H9 (cell line): ENCODE results near the gene FAM193A. TPM values are rescaled to one million over a fixed set of nuclear protein-coding genes. Genes with fewer than 3 reads are reported as not detected.
"Not testable (repeated sequence)": the region's sequence is repeated elsewhere in the genome, so short reads cannot be mapped to it uniquely, and the experiment has no call there.

ENCODE experiments used
- DNase-seq: peaks from one replicate; pipeline ENCODE4 v3.0.0-alpha.2; 2017
- H2AFZ ChIP-seq: one replicate; pipeline ENCODE4 v1.6.1; 2013; ENCODE audit warnings: mild to moderate bottlenecking, low read length, control low read depth, moderate library complexity
- H2AK5ac ChIP-seq: 2 replicates; pipeline ENCODE4 v1.6.1; 2013; ENCODE audit warnings: low read length, control low read depth, mixed read lengths; ENCODE audit not compliant: insufficient read length
- H2BK120ac ChIP-seq: one replicate; pipeline ENCODE4 v1.6.1; 2013; ENCODE audit warnings: low read depth, mild to moderate bottlenecking, low read length, control low read depth, inconsistent platforms; ENCODE audit not compliant: poor library complexity, severe bottlenecking
- H2BK12ac ChIP-seq: 2 replicates; pipeline ENCODE4 v1.6.1; 2013; ENCODE audit warnings: low read length, control low read depth, mixed read lengths, low read depth; ENCODE audit not compliant: insufficient read length
- H2BK15ac ChIP-seq: 2 replicates; pipeline ENCODE4 v1.6.1; 2013; ENCODE audit warnings: low read depth, low read length, control low read depth
- H2BK20ac ChIP-seq: one replicate; pipeline ENCODE4 v1.6.1; 2013; ENCODE audit warnings: low read depth, mild to moderate bottlenecking, low read length, control low read depth, inconsistent platforms; ENCODE audit not compliant: poor library complexity, severe bottlenecking
- H2BK5ac ChIP-seq: 2 replicates; pipeline ENCODE4 v1.6.1; 2013; ENCODE audit warnings: low read length, control low read depth, mixed read lengths; ENCODE audit not compliant: insufficient read length
- H3K14ac ChIP-seq: 2 replicates; pipeline ENCODE4 v1.6.1; 2013; ENCODE audit warnings: low read length, control low read depth; ENCODE audit not compliant: insufficient read depth
- H3K18ac ChIP-seq: 2 replicates; pipeline ENCODE4 v1.6.1; 2013; ENCODE audit warnings: low read depth, mild to moderate bottlenecking, mixed read lengths, low read length, control low read depth; ENCODE audit not compliant: insufficient read length
- H3K23ac ChIP-seq: 2 replicates; pipeline ENCODE4 v1.6.1; 2013; ENCODE audit warnings: low read length, control low read depth, mixed read lengths, low read depth; ENCODE audit not compliant: insufficient read length
- H3K23me2 ChIP-seq: 2 replicates; pipeline ENCODE4 v1.6.1; 2013; ENCODE audit warnings: low read depth, mild to moderate bottlenecking, mixed read lengths, low read length, control low read depth; ENCODE audit not compliant: insufficient read length, poor library complexity, severe bottlenecking
- H3K27ac ChIP-seq: 2 replicates; pipeline ENCODE4 v1.5.1; 2013; ENCODE audit warnings: low read length, control low read depth, mixed read lengths, low read depth; ENCODE audit not compliant: insufficient read length
- H3K27me3 ChIP-seq: 2 replicates; pipeline ENCODE4 v1.6.1; 2013; ENCODE audit warnings: low read length, control low read depth, inconsistent platforms; ENCODE audit not compliant: insufficient read depth
- H3K4ac ChIP-seq: 2 replicates; pipeline ENCODE4 v1.6.1; 2013; ENCODE audit warnings: low read depth, mild to moderate bottlenecking, control low read depth, inconsistent platforms, low read length, moderate library complexity
- H3K4me1 ChIP-seq: 2 replicates; pipeline ENCODE4 v1.6.1; 2013; ENCODE audit warnings: low read length, control low read depth, inconsistent platforms; ENCODE audit not compliant: insufficient read depth
- H3K4me2 ChIP-seq: 2 replicates; pipeline ENCODE4 v1.6.1; 2013; ENCODE audit warnings: low read length, control low read depth, mixed read lengths; ENCODE audit not compliant: insufficient read length, insufficient read depth
- H3K56ac ChIP-seq: 2 replicates; pipeline ENCODE4 v1.6.1; 2013; ENCODE audit warnings: low read depth, mild to moderate bottlenecking, mixed read lengths, low read length, control low read depth; ENCODE audit not compliant: insufficient read length
- H3K79me1 ChIP-seq: 2 replicates; pipeline ENCODE4 v1.6.1; 2013; ENCODE audit warnings: low read depth, mild to moderate bottlenecking, moderate library complexity, low read length, control low read depth, inconsistent platforms; ENCODE audit not compliant: insufficient read depth, poor library complexity, severe bottlenecking
- H3K79me2 ChIP-seq: 2 replicates; pipeline ENCODE4 v1.6.1; 2013; ENCODE audit warnings: low read length, control low read depth, inconsistent platforms; ENCODE audit not compliant: insufficient read depth
- H3K9ac ChIP-seq: 2 replicates; pipeline ENCODE4 v1.6.1; 2013; ENCODE audit warnings: low read length, control low read depth, mixed read lengths; ENCODE audit not compliant: insufficient read length; ENCODE audit errors: extremely low read depth
- H3K9me3 ChIP-seq: one replicate; pipeline ENCODE4 v1.6.1; 2013; ENCODE audit warnings: low read depth, low read length, inconsistent platforms; ENCODE audit not compliant: control insufficient read depth
- H3T11ph ChIP-seq: one replicate; pipeline ENCODE4 v1.6.1; 2013; ENCODE audit warnings: mild to moderate bottlenecking, low read length, control low read depth, inconsistent platforms
- H4K20me1 ChIP-seq: one replicate; pipeline ENCODE4 v1.6.1; 2013; ENCODE audit not compliant: control insufficient read depth, insufficient read length, insufficient read depth
- H4K5ac ChIP-seq: 2 replicates; pipeline ENCODE4 v1.6.1; 2013; ENCODE audit warnings: low read depth, mild to moderate bottlenecking, mixed read lengths, low read length, control low read depth; ENCODE audit not compliant: insufficient read length
- H4K8ac ChIP-seq: replicated peaks from 2 replicates; pipeline ENCODE4 v1.6.1; 2013; ENCODE audit warnings: low read length, control low read depth, mixed read lengths, low read depth; ENCODE audit not compliant: insufficient read length
- H4K91ac ChIP-seq: 2 replicates; pipeline ENCODE4 v1.6.1; 2013; ENCODE audit warnings: low read depth, mild to moderate bottlenecking, moderate library complexity, mixed read lengths, low read length, control low read depth; ENCODE audit not compliant: insufficient read length
- H3K27ac Mint-ChIP-seq, 3 experiments: 2 replicates in 2 of 3; 3 replicates in 1 of 3; pipeline ENCODE4 v1.8.0; 2020 to 2021; ENCODE audit warnings: mixed read lengths in 3 of 3, mild to moderate bottlenecking in 1 of 3, moderate library complexity in 1 of 3
- H3K27me3 Mint-ChIP-seq: 2 replicates; pipeline ENCODE4 v1.8.0; 2021; ENCODE audit warnings: low read depth, mild to moderate bottlenecking, moderate library complexity, mixed read lengths
- H3K36me3 Mint-ChIP-seq, 3 experiments: 2 replicates in 2 of 3; 3 replicates in 1 of 3; pipeline ENCODE4 v1.8.0; 2020 to 2021; ENCODE audit warnings: low read depth in 3 of 3, mixed read lengths in 3 of 3; ENCODE audit not compliant: insufficient read depth in 1 of 3
- H3K4me1 Mint-ChIP-seq, 2 experiments: 2 replicates each; pipeline ENCODE4 v1.8.0; 2020; ENCODE audit warnings: mixed read lengths in 2 of 2
- H3K4me3 Mint-ChIP-seq, 2 experiments: 2 replicates in 1 of 2; 3 replicates in 1 of 2; pipeline ENCODE4 v1.8.0; 2020 to 2021; ENCODE audit warnings: mild to moderate bottlenecking in 2 of 2, mixed read lengths in 2 of 2, moderate library complexity in 1 of 2
- H3K9me3 Mint-ChIP-seq, 2 experiments: 2 replicates in 1 of 2; 3 replicates in 1 of 2; pipeline ENCODE4 v1.8.0; 2020; ENCODE audit warnings: mild to moderate bottlenecking in 2 of 2, mixed read lengths in 2 of 2, moderate library complexity in 1 of 2
- WGBS: extraction: QIAGEN DNeasy Blood & Tissue Kit; methylation state at CpG from one replicate; pipeline ENCODE4 v1.1.7; 2013; ENCODE audit warnings: missing lambda C conversion rate, low lambda C conversion rate, mixed read lengths; ENCODE audit not compliant: insufficient read length; ENCODE audit errors: extremely low coverage; 5-methylcytosine and 5-hydroxymethylcytosine counted together
- total RNA-seq: library from RNA; stranded (reverse); gene quantifications from 2 replicates; pipeline ENCODE4 v1.2.1, GENCODE V29; 2021
- TF ChIP-seq, protein P1 (sequence below): fragments of 200-600 bp; sonication (generic); conservative IDR thresholded peaks from 3 replicates; pipeline ENCODE4 v1.8.0; 2021; ENCODE audit warnings: antibody characterized with exemption, mild to moderate bottlenecking

Gene FAM193A
- total RNA-seq, 1 experiment from 2014 or later = 36.9 TPM

DNA sequence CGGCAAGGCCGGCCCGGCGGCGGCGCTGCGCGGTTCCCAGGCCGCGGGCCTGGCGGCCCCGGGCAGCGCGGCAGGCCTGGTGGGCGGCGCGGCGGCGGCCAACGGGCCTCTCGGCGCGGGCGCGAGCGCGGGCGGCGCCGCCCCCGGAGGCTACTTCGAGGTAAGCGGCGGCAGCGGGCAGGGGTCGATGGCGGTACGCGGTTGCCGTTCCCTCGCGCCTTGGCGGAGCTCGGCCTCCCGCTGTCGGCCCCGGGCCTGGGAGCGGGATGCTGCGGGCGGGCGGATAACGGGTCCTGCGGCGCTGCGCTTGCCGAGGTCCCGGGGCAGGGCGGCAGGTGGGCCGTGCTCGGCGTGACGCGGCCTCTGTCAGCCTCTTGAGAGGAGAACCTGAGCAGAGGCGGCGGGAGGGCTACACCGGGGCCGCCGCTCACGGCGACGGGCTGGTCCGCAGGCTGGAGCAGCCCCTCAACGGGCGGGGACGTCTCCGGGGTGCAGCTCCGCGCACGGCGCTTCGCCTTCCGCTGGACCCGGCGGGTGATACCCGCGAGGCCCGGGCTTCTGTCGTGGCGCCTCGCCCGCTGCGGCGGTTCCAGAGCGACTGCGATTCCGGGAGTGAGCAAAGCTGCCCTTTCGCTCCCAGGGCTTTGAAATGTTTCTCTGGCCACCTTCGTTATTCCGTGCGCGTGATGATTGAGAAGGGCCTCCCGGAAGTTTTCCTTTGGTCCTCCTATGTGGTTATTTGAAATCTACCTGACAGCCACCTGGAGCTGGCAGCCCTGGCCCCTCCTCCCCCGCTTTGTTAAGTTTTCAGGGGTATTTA, 774 bp downstream of the FAM193A start:
- Mint-ChIP-seq H3K27ac (peak overlapping the region; percentile 78 to 88 (median 85); a peak in 3 of 7 replicates), H3K4me3 (peak overlapping the region; percentile 86 to 92), H3K4me1 (peaks cover 9 to 10% of the 10 kb centered on the region in 2 experiments), H3K27me3 (no peaks in the 10 kb centered on the region), H3K36me3 (peaks cover 5 to 9% (median 6%) of the 10 kb centered on the region in 3 experiments), H3K9me3 (no peaks in the 10 kb centered on the region)
- no peaks in the 10 kb centered on the region for H3K9me3 ChIP-seq
- no CpG with 5 or more reads among the region's 103 CpGs for WGBS
- DNase-seq = peak; percentile 53
- no peak overlapping the region for H3K23ac ChIP-seq
- no peak overlapping the region for H3T11ph ChIP-seq
- peaks cover 3% of the 10 kb centered on the region; the same call in 1 of the 2 replicates for H3K4me1 ChIP-seq
- TF ChIP-seq, protein P1, sequence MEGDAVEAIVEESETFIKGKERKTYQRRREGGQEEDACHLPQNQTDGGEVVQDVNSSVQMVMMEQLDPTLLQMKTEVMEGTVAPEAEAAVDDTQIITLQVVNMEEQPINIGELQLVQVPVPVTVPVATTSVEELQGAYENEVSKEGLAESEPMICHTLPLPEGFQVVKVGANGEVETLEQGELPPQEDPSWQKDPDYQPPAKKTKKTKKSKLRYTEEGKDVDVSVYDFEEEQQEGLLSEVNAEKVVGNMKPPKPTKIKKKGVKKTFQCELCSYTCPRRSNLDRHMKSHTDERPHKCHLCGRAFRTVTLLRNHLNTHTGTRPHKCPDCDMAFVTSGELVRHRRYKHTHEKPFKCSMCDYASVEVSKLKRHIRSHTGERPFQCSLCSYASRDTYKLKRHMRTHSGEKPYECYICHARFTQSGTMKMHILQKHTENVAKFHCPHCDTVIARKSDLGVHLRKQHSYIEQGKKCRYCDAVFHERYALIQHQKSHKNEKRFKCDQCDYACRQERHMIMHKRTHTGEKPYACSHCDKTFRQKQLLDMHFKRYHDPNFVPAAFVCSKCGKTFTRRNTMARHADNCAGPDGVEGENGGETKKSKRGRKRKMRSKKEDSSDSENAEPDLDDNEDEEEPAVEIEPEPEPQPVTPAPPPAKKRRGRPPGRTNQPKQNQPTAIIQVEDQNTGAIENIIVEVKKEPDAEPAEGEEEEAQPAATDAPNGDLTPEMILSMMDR = no peak
- no peak overlapping the region for H2BK120ac ChIP-seq
- H2BK20ac ChIP-seq = no peak overlapping the region
- H3K56ac ChIP-seq = no peak overlapping the region
- H3K79me1 ChIP-seq = no peaks in the 10 kb centered on the region
- peaks cover 20% of the 10 kb centered on the region; the same call in 1 of the 2 replicates for H3K79me2 ChIP-seq
- H2BK15ac ChIP-seq = no peak overlapping the region
- H4K8ac ChIP-seq = no peak overlapping the region
- 0 out of 2 replicates have a peak overlapping the region, but pooled peaks have one; percentile 32 for H3K14ac ChIP-seq
- no peak overlapping the region for H2BK12ac ChIP-seq
- no peak overlapping the region for H4K91ac ChIP-seq
- H3K27me3 ChIP-seq = no peaks in the 10 kb centered on the region
- peaks cover 4% of the 10 kb centered on the region for H3K23me2 ChIP-seq
- no peak overlapping the region for H2AFZ ChIP-seq
- H3K4me2 ChIP-seq = peak overlapping the region; percentile 53
- no peak overlapping the region for H2AK5ac ChIP-seq
- peak overlapping the region; percentile 18 for H3K9ac ChIP-seq
- no peak overlapping the region for H3K4ac ChIP-seq
- no peak overlapping the region for H3K27ac ChIP-seq
- no peaks in the 10 kb centered on the region for H4K20me1 ChIP-seq
- H2BK5ac ChIP-seq = no peak overlapping the region
- no peak overlapping the region for H3K18ac ChIP-seq
- H4K5ac ChIP-seq = no peak overlapping the region

DNA sequence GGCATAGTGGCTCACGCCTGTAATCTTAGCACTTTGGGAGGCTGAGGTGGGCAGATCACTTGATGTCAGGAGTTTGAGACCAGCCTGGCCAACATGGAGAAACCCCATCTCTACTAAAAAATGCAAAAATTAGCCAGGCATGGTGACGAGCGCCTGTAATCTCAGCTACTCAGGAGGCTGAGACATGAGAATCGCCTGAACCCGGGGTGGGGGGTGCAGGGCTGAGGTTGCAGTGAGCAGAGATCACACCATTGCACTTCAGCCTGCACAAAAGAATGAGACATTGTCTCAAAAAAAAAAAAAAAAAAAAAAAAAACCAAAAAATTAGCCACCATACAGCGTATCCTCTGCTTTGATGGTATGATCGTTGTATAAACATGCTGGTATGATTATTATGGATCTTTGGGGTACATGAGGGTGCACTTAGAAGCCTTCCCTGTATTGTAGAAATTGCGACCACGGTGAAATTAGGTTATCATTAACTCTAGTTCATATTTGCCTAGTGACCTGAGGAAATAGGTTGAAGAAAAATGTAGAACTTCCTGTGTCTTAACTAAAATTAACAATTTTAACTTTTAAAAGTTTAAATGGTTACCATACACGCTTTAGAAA, 7.2 kb downstream of the FAM193A start:
- H3K4me1 Mint-ChIP-seq, H3K4ac ChIP-seq, H3K79me1 ChIP-seq, H4K91ac ChIP-seq, H3K27ac Mint-ChIP-seq, H4K8ac ChIP-seq, H2BK12ac ChIP-seq, H3K4me1 ChIP-seq, H2AK5ac ChIP-seq, H3K27me3 Mint-ChIP-seq, H2BK5ac ChIP-seq, H3K9ac ChIP-seq, H3K23ac ChIP-seq, H3K4me3 Mint-ChIP-seq, H4K5ac ChIP-seq, DNase-seq, H3K9me3 ChIP-seq, H2AFZ ChIP-seq, H3K4me2 ChIP-seq, H2BK15ac ChIP-seq, H3K14ac ChIP-seq, H2BK20ac ChIP-seq, H3K27me3 ChIP-seq, H3T11ph ChIP-seq, H3K9me3 Mint-ChIP-seq, H2BK120ac ChIP-seq, H3K56ac ChIP-seq, H3K23me2 ChIP-seq, H3K18ac ChIP-seq, H3K27ac ChIP-seq, H4K20me1 ChIP-seq: not testable (repeated sequence)
- H3K36me3 Mint-ChIP-seq = peaks cover 8 to 21% (median 9%) of the 10 kb centered on the region in 3 experiments; a peak in 5 of 7 replicates
- H3K79me2 ChIP-seq = peaks cover 49% of the 10 kb centered on the region; the same call in 1 of the 2 replicates
- no CpG with 5 or more reads among the region's 10 CpGs for WGBS
